WTC11 (cell line): ENCODE data around the gene ATAD3C. TPM values are rescaled to one million over a fixed set of nuclear protein-coding genes. Genes with fewer than 3 reads are reported as not detected.
"Not testable (repeated sequence)": the region's sequence is repeated elsewhere in the genome, so short reads cannot be mapped to it uniquely, and the experiment has no call there.

Source experiments
- ATAC-seq: fragments of 200-7000 bp; cut with Tn5 transposase; 2 replicates; pipeline ENCODE4 v1.10.0; 2021; ENCODE audit warnings: mild to moderate bottlenecking, moderate library complexity
- CTCF ChIA-PET: fragments of 300-600 bp; sonication (Branson Sonifier 250); formaldehyde crosslinking; loops from one replicate; lab custom pipeline; 2021; ENCODE audit warnings: antibody characterized with exemption; lab: Charles Lee
- POLR2A ChIA-PET: fragments of 350-600 bp; sonication (Branson Sonifier 250); formaldehyde crosslinking; loops from one replicate; lab custom pipeline; 2021; ENCODE audit warnings: antibody characterized with exemption; lab: Charles Lee
- DNase-seq: peaks from one replicate; pipeline ENCODE4 v3.0.0; 2021; ENCODE audit warnings: low spot score
- H3K27ac Mint-ChIP-seq: 2 replicates; pipeline ENCODE4 v1.8.0; 2021; ENCODE audit warnings: mixed read lengths
- H3K27me3 Mint-ChIP-seq: 2 replicates; pipeline ENCODE4 v1.8.0; 2021; ENCODE audit warnings: low read depth, mild to moderate bottlenecking, moderate library complexity, mixed read lengths
- H3K36me3 Mint-ChIP-seq: 2 replicates; pipeline ENCODE4 v1.8.0; 2021; ENCODE audit warnings: mixed read lengths
- H3K4me1 Mint-ChIP-seq: 2 replicates; pipeline ENCODE4 v1.8.0; 2022; ENCODE audit warnings: mixed read lengths
- H3K4me3 Mint-ChIP-seq: 2 replicates; pipeline ENCODE4 v1.8.0; 2021; ENCODE audit warnings: mild to moderate bottlenecking, moderate library complexity, mixed read lengths
- H3K9me3 Mint-ChIP-seq: 2 replicates; pipeline ENCODE4 v1.8.0; 2021; ENCODE audit warnings: mixed read lengths
- ELF4 ChIP-seq: sonication (generic); formaldehyde crosslinking; IDR thresholded peaks from 2 replicates; pipeline ENCODE4 v1.8.1; 2022; ENCODE audit warnings: low read depth, mild to moderate bottlenecking, moderate library complexity, missing genetic modification reagents
- GTF2I ChIP-seq: fragments of 250-450 bp; sonication (Bioruptor Pico); conservative IDR thresholded peaks from 2 replicates; pipeline ENCODE4 v1.4.0; 2021; ENCODE audit warnings: mild to moderate bottlenecking
- HMGA2 ChIP-seq: fragments of 250-450 bp; sonication (Bioruptor Pico); IDR thresholded peaks from 2 replicates; pipeline ENCODE4 v1.4.0; 2021; ENCODE audit warnings: mild to moderate bottlenecking, moderate library complexity
- NFATC4 ChIP-seq: fragments of 250-450 bp; sonication (Bioruptor Pico); IDR thresholded peaks from 2 replicates; pipeline ENCODE4 v1.9.0; 2021; ENCODE audit warnings: mild to moderate bottlenecking
- TEAD4 ChIP-seq: sonication (generic); formaldehyde crosslinking; IDR thresholded peaks from 2 replicates; pipeline ENCODE4 v1.8.0; 2022; ENCODE audit warnings: mild to moderate bottlenecking, missing genetic modification reagents
- ZNF263 ChIP-seq: sonication (generic); formaldehyde crosslinking; IDR thresholded peaks from 2 replicates; pipeline ENCODE4 v1.8.1; 2022; ENCODE audit warnings: low read depth, mild to moderate bottlenecking, moderate library complexity, missing genetic modification reagents
- ZNF396 ChIP-seq: fragments of 250-450 bp; sonication (Bioruptor Pico); IDR thresholded peaks from 2 replicates; pipeline ENCODE4 v1.8.0; 2021; ENCODE audit warnings: mild to moderate bottlenecking, moderate library complexity, borderline replicate concordance
- ZNF423 ChIP-seq: fragments of 250-450 bp; sonication (Bioruptor Pico); IDR thresholded peaks from 2 replicates; pipeline ENCODE4 v2.1.2; 2022; ENCODE audit warnings: mild to moderate bottlenecking, moderate library complexity
- total RNA-seq: library from RNA; stranded (reverse); gene quantifications from 3 replicates; pipeline ENCODE4 v1.2.3, GENCODE V29; 2021
- TF ChIP-seq, protein P1 (sequence below): sonication (generic); formaldehyde crosslinking; IDR thresholded peaks from 2 replicates; pipeline ENCODE4 v1.8.1; 2023; ENCODE audit warnings: mild to moderate bottlenecking, moderate library complexity, missing genetic modification reagents
- TF ChIP-seq, protein P2 (sequence below): sonication (generic); formaldehyde crosslinking; IDR thresholded peaks from 2 replicates; pipeline ENCODE4 v1.8.1; 2022; ENCODE audit warnings: low read depth, mild to moderate bottlenecking, moderate library complexity, missing genetic modification reagents, borderline replicate concordance

The ATAD3C gene
- total RNA-seq, 1 experiment from 2014 or later, result 0.61 TPM

DNA sequence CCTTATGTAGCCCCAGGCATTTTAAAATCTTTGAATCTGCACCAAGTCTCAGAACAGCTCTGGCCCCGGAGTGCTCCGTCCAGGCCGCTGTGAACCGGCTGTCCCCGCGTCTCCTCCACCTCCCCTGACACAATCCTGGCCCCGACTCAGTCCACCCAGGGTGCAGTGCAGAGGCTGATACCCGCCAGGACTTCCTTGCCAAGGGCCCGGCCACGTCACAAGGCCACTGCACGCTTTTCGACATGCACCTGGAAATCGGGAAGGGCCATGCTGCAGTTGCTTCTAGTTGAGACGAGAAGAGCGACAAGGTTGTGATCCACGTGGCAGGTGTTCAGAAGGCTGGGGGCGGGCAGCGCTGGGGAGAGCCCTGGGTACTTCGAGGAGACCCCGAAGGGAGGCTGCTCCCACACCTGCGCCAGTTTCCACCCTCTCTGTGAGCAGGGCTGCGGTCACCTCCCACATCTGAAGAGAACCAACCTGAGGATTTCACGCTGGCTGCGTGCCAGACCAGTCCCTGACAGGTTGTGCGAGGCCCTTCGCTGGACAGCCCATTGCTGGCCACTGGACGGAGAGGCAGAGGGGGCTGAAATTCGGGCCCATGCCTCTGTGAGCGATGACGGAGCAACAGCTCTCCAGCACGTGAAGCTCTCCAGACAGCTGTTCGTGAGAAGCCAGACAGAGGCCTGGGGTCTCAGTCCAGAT, 7.3 kb upstream of the ATAD3C start:
- no peak for DNase-seq
- no peaks in the 10 kb centered on the region for H3K36me3 Mint-ChIP-seq
- CTCF ChIA-PET, result interaction anchor here (0.9 to 1.9 kb wide), 4 partner anchors 12 to 47 kb away, joined by 3 to 11 read pairs (median 6); partner anchors contain the start of gene CCNL2
- POLR2A ChIA-PET, result no interaction called here
- H3K27me3 Mint-ChIP-seq, result no peaks in the 10 kb centered on the region; the same call in 1 of the 2 replicates
- 0 out of 2 replicates have a peak, but pooled peaks cover 3% of the 10 kb centered on the region for H3K4me1 Mint-ChIP-seq
- H3K4me3 Mint-ChIP-seq, result no peak overlapping the region
- TF ChIP-seq ELF4 (CRISPR knock-in tag) (no peak), ZNF263 (CRISPR knock-in tag) (0 out of 2 replicates have a peak, but pooled peaks have one; percentile 28), ZNF396 (CRISPR knock-in tag) (no peak)
- ATAC-seq, result no peak
- H3K9me3 Mint-ChIP-seq, result no peaks in the 10 kb centered on the region
- no peak overlapping the region for H3K27ac Mint-ChIP-seq

DNA sequence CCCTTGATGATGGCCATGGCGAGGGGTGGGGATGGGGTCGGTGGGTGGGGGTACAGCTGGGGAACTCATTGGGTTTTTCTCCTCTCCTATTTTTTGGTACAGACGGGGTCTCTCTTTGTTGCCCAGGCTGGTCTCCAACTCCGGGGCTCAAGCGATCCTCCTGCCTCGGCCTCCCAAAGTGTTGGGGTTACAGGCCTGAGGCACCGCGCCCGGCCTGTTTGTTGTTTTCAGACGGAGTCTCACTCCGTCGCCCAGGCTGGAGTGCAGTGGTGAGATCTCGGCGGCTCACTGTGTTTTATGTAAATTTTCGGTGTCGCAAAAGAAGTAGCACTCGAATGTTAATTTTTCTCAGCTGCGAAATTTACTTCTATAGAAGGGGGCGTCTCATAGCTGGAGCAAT, 2.9 kb upstream of the ATAD3C start:
- H3K4me3 Mint-ChIP-seq, H3K4me1 Mint-ChIP-seq, H3K27ac Mint-ChIP-seq, POLR2A ChIA-PET, H3K27me3 Mint-ChIP-seq, ATAC-seq, H3K9me3 Mint-ChIP-seq, H3K36me3 Mint-ChIP-seq, DNase-seq, CTCF ChIA-PET: not testable (repeated sequence)

DNA sequence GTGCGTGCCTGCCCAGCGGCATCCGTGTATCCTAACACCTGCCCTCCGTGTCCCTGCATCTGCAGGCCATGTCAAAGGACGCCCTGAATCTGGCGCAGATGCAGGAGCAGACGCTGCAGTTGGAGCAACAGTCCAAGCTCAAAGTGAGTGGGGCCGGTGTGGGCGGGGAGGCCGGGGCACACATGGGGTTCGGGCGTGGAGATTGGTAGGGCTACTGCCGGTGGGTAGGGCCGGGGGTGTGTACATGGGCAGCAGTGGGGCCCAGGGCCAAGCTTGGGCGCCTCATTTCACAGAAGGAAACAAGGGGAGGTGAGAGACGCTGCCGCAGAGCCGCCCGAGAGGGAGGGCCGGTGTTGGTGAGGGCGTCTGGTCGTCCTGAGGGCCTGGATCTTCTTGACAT, 1.1 kb downstream of the ATAD3C start:
- ATAC-seq, H3K27ac Mint-ChIP-seq, H3K36me3 Mint-ChIP-seq, H3K4me3 Mint-ChIP-seq, H3K27me3 Mint-ChIP-seq, DNase-seq, H3K9me3 Mint-ChIP-seq, H3K4me1 Mint-ChIP-seq: not testable (repeated sequence)
- POLR2A ChIA-PET, result interaction anchor here (0.6 to 0.7 kb wide), 2 partner anchors 132 to 291 kb away, joined by 3 to 5 read pairs; no protein-coding TSS in a partner anchor
- CTCF ChIA-PET, result interaction anchor here (1.1 kb wide), 1 partner anchor 9 kb away, joined by 4 read pairs; no protein-coding TSS in a partner anchor

DNA sequence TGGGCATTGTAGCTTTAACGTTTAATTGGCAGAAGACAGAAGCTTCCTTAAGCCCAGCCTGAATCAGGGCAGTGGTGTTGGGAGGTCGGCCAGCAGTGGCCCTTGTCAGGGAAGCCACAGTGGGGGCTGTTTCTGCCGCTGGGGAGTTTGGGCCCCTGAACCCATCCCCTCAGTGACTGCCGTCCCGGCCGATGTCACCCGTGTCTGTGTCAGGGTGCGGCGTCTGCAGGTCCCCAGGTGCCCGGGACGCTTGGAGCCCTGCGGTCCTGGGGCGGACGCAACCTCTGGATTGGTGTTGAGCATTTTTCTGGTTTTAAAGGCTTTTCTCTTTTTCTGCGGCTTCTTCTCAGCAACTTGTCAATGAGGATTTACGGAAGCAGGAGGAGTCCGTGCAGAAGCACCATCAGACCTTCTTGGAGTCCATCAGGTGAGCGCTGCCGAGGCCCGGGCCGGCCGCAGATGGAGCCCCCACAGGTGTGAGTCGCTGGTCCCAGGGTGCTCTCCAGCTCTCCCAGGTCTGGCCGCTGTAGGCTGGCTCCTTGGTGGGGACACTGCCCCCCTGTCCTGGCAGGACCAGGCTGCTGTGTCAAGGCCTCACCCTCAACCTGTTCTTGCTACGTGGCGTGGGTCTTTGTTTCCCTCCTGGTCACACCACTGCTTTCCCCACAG, 2.3 kb downstream of the ATAD3C start:
- H3K27me3 Mint-ChIP-seq, result peaks cover 4% of the 10 kb centered on the region
- POLR2A ChIA-PET, result no interaction called here

DNA sequence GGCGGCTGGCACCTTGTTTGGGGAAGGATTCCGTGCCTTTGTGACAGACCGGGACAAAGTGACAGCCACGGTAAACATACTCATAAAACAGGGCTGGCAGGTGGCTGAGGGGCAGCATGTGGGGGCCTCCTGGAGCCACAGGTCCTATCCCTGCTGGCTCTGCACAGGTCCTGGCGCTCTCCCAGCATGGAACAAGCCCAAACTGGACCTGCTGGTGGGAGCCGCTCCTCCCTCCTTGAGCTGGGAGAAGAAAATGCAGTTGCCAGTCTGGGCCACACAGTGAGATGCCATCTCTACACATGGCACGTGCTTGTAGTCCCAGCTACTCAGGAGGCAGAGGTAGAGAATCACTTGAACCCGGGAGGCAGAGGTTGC, 2.9 kb downstream of the ATAD3C start:
- H3K9me3 Mint-ChIP-seq, H3K27ac Mint-ChIP-seq, H3K27me3 Mint-ChIP-seq, POLR2A ChIA-PET, DNase-seq, H3K36me3 Mint-ChIP-seq, CTCF ChIA-PET, ATAC-seq, H3K4me3 Mint-ChIP-seq, H3K4me1 Mint-ChIP-seq: not testable (repeated sequence)

More for the DNA sequence above, 2.3 kb downstream of the ATAD3C start:
- no peaks in the 10 kb centered on the region for H3K9me3 Mint-ChIP-seq
- DNase-seq (no peak), ATAC-seq (no peak)
- H3K4me3 Mint-ChIP-seq, result no peak overlapping the region
- no peaks in the 10 kb centered on the region for H3K4me1 Mint-ChIP-seq
- TF ChIP-seq, protein P1, sequence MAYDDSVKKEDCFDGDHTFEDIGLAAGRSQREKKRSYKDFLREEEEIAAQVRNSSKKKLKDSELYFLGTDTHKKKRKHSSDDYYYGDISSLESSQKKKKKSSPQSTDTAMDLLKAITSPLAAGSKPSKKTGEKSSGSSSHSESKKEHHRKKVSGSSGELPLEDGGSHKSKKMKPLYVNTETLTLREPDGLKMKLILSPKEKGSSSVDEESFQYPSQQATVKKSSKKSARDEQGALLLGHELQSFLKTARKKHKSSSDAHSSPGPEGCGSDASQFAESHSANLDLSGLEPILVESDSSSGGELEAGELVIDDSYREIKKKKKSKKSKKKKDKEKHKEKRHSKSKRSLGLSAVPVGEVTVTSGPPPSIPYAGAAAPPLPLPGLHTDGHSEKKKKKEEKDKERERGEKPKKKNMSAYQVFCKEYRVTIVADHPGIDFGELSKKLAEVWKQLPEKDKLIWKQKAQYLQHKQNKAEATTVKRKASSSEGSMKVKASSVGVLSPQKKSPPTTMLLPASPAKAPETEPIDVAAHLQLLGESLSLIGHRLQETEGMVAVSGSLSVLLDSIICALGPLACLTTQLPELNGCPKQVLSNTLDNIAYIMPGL (CRISPR knock-in tag), result no peak
- TF ChIP-seq TEAD4 (CRISPR knock-in tag), result no peak
- no peak for TF ChIP-seq ELF4 (CRISPR knock-in tag)
- TF ChIP-seq NFATC4 (CRISPR knock-in tag), result no peak
- TF ChIP-seq, protein P2, sequence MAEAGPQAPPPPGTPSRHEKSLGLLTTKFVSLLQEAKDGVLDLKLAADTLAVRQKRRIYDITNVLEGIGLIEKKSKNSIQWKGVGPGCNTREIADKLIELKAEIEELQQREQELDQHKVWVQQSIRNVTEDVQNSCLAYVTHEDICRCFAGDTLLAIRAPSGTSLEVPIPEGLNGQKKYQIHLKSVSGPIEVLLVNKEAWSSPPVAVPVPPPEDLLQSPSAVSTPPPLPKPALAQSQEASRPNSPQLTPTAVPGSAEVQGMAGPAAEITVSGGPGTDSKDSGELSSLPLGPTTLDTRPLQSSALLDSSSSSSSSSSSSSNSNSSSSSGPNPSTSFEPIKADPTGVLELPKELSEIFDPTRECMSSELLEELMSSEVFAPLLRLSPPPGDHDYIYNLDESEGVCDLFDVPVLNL (CRISPR knock-in tag), result no peak
- no peak for TF ChIP-seq GTF2I (CRISPR knock-in tag)
- no peak for TF ChIP-seq HMGA2 (CRISPR knock-in tag)
- no peak for TF ChIP-seq ZNF423 (CRISPR knock-in tag)
- CTCF ChIA-PET, result interaction anchor here (1.1 kb wide), 1 partner anchor 11 kb away, joined by 4 read pairs; no protein-coding TSS in a partner anchor
- no peak overlapping the region for H3K27ac Mint-ChIP-seq
- H3K36me3 Mint-ChIP-seq, result no peaks in the 10 kb centered on the region
